Inflammatory macrophage (primary cell): ENCODE data around the gene IDI2.
A peak's percentile ranks its signal among the peaks of the same experiment; 100 is the strongest.
"Not testable (repeated sequence)": the region's sequence is repeated elsewhere in the genome, so short reads cannot be mapped to it uniquely, and the experiment has no call there.

Experiments
- DNase-seq, 2 donors: peaks; one replicate each; pipeline ENCODE4 v3.0.0-alpha.2; 2020 to 2022
- total RNA-seq, 18 experiments: gene quantifications; one replicate each; lab custom pipeline; 2026; ENCODE audit warnings: mixed read lengths in 6 of 18, inconsistent platforms in 2 of 18; lab: John Stamatoyannopoulos, UW

The IDI2 gene
- total RNA-seq: 0 to 0.16 (median 0) reads per million in 18 experiments

GRCh38 chr10:1025683-1026082 lies at the start of gene IDI2:
Gene IDI2 (minus strand): TSS chr10:1025859. CDS start chr10:1024723, 1,136 bp downstream.
- no peak for DNase-seq

GRCh38 chr10:1074748-1075308 lies 49.2 kb upstream of the IDI2 start:
- DNase-seq: peak; percentile 34 to 36

- peak in 1 of 2 donors; percentile 12 for DNase-seq
These were observed 48.5 kb upstream of the IDI2 start for GRCh38 chr10:1074052-1074747.

- peak in 1 of 2 donors; percentile 6 for DNase-seq
These were observed 45.3 kb upstream of the IDI2 start for GRCh38 chr10:1070919-1071318.

GRCh38 chr10:1068380-1069361 lies 43.0 kb upstream of the IDI2 start:
- no peak for DNase-seq

- not testable (repeated sequence) for DNase-seq
These were observed 41.1 kb upstream of the IDI2 start for GRCh38 chr10:1066734-1067133.

GRCh38 chr10:1064964-1065247 lies 39.2 kb upstream of the IDI2 start:
- DNase-seq: no peak

- DNase-seq: peak in 1 of 2 donors; percentile 53
These were observed 37.7 kb upstream of the IDI2 start for GRCh38 chr10:1063232-1063865.

GRCh38 chr10:1061930-1062774 lies 36.5 kb upstream of the IDI2 start:
- DNase-seq: no peak

- DNase-seq: no peak
These were observed 34.2 kb upstream of the IDI2 start for GRCh38 chr10:1059902-1060301.

GRCh38 chr10:1058017-1058416 lies 32.4 kb upstream of the IDI2 start:
- DNase-seq: no peak

GRCh38 chr10:1057106-1057657 lies 31.5 kb upstream of the IDI2 start:
- peak; percentile 73 to 76 for DNase-seq

GRCh38 chr10:1056326-1057105 lies 30.9 kb upstream of the IDI2 start, which contains the start of gene WDR37:
Gene WDR37 (plus strand): TSS chr10:1056385. CDS start chr10:1072156, 15,771 bp downstream.
- peak; percentile 76 to 84 for DNase-seq

- no peak for DNase-seq
These were observed 29.0 kb upstream of the IDI2 start for GRCh38 chr10:1054684-1055083.

GRCh38 chr10:1050554-1050953 lies 24.9 kb upstream of the IDI2 start:
- peak; percentile 51 to 71 for DNase-seq

GRCh38 chr10:1050145-1050544 lies 24.5 kb upstream of the IDI2 start:
- no peak for DNase-seq

GRCh38 chr10:1049425-1049958 lies 23.8 kb upstream of the IDI2 start:
- DNase-seq: no peak

- peak; percentile 99 to 100 for DNase-seq
These were observed 23.2 kb upstream of the IDI2 start, which contains the start of gene IDI1 for GRCh38 chr10:1048732-1049424. Gene IDI1 (minus strand): TSS chr10:1049119. CDS start chr10:1049003, 116 bp downstream.

GRCh38 chr10:1048349-1048731 lies 22.7 kb upstream of the IDI2 start:
- DNase-seq: peak; percentile 5 to 68

GRCh38 chr10:1047937-1048336 lies 22.3 kb upstream of the IDI2 start:
- peak; percentile 4 to 7 for DNase-seq
